Glutamatergic neuron (in vitro differentiated cells): ENCODE measurements around the gene FCHO1. TPM values are rescaled to one million over a fixed set of nuclear protein-coding genes. Genes with fewer than 3 reads are reported as not detected.

Experiments
- DNase-seq: peaks from one replicate; pipeline ENCODE4 v3.0.0; 2022
- H3K27ac Mint-ChIP-seq: one replicate; pipeline ENCODE4 v1.8.0; 2020; ENCODE audit warnings: mild to moderate bottlenecking, mixed read lengths, inconsistent platforms; ENCODE audit not compliant: unreplicated experiment
- H3K27me3 Mint-ChIP-seq: one replicate; pipeline ENCODE4 v1.8.0; 2020; ENCODE audit warnings: mild to moderate bottlenecking, moderate library complexity, mixed read lengths, inconsistent platforms; ENCODE audit not compliant: unreplicated experiment
- H3K36me3 Mint-ChIP-seq: one replicate; pipeline ENCODE4 v1.8.0; 2020; ENCODE audit warnings: mild to moderate bottlenecking, mixed read lengths, inconsistent platforms; ENCODE audit not compliant: unreplicated experiment
- H3K4me1 Mint-ChIP-seq: one replicate; pipeline ENCODE4 v1.8.0; 2020; ENCODE audit warnings: mild to moderate bottlenecking, low read depth, mixed read lengths, inconsistent platforms; ENCODE audit not compliant: unreplicated experiment
- H3K4me3 Mint-ChIP-seq: one replicate; pipeline ENCODE4 v1.8.0; 2020; ENCODE audit warnings: mild to moderate bottlenecking, mixed read lengths, inconsistent platforms; ENCODE audit not compliant: unreplicated experiment
- H3K9me3 Mint-ChIP-seq: one replicate; pipeline ENCODE4 v1.8.0; 2020; ENCODE audit warnings: mild to moderate bottlenecking, moderate library complexity, mixed read lengths, inconsistent platforms; ENCODE audit not compliant: unreplicated experiment
- total RNA-seq: library from RNA; stranded (reverse); fragmentation: NEBNext Ultra II Directional; extraction: Animal tissue kit (Norgen Biotek cat#: 25700); gene quantifications from one replicate; pipeline ENCODE4 v1.2.1, GENCODE V29; 2021; ENCODE audit not compliant: unreplicated experiment
- TF ChIP-seq, protein P1 (sequence below): fragments of 200-600 bp; sonication (generic); IDR thresholded peaks from one replicate; pipeline ENCODE4 v1.5.0; 2021; ENCODE audit not compliant: partially characterized antibody, unreplicated experiment

Gene FCHO1
- total RNA-seq, 1 donor from 2014 or later, result 45.2 TPM

DNA sequence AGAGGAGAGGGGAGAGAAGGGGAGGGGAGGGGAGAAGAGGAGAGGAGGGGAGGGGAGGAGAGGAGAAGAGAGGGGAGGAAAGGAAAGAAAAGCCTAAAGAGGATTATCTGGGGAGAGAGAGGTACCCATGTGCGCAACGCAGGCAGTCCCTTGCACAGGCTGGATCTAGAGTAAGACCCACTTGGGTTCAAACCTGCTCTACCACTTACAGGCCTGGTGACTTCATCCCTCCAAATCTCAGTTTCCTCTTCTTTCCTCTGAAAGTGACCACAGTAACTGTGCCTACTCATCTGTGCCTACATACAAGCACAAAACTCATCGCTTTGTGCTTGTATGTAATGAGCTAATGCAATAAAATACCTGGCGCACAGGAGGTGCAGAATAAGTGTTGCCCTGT, 32.7 kb upstream of the FCHO1 start:
- H3K4me3 Mint-ChIP-seq, result peak overlapping the region; percentile 88
- H3K36me3 Mint-ChIP-seq, result no peaks in the 10 kb centered on the region
- TF ChIP-seq, protein P1, sequence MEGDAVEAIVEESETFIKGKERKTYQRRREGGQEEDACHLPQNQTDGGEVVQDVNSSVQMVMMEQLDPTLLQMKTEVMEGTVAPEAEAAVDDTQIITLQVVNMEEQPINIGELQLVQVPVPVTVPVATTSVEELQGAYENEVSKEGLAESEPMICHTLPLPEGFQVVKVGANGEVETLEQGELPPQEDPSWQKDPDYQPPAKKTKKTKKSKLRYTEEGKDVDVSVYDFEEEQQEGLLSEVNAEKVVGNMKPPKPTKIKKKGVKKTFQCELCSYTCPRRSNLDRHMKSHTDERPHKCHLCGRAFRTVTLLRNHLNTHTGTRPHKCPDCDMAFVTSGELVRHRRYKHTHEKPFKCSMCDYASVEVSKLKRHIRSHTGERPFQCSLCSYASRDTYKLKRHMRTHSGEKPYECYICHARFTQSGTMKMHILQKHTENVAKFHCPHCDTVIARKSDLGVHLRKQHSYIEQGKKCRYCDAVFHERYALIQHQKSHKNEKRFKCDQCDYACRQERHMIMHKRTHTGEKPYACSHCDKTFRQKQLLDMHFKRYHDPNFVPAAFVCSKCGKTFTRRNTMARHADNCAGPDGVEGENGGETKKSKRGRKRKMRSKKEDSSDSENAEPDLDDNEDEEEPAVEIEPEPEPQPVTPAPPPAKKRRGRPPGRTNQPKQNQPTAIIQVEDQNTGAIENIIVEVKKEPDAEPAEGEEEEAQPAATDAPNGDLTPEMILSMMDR, result no peak
- no peak for DNase-seq
- H3K9me3 Mint-ChIP-seq, result peaks cover 1% of the 10 kb centered on the region
- peak overlapping the region; percentile 84 for H3K27ac Mint-ChIP-seq
- peaks cover 16% of the 10 kb centered on the region for H3K4me1 Mint-ChIP-seq
- H3K27me3 Mint-ChIP-seq, result peaks cover 15% of the 10 kb centered on the region

DNA sequence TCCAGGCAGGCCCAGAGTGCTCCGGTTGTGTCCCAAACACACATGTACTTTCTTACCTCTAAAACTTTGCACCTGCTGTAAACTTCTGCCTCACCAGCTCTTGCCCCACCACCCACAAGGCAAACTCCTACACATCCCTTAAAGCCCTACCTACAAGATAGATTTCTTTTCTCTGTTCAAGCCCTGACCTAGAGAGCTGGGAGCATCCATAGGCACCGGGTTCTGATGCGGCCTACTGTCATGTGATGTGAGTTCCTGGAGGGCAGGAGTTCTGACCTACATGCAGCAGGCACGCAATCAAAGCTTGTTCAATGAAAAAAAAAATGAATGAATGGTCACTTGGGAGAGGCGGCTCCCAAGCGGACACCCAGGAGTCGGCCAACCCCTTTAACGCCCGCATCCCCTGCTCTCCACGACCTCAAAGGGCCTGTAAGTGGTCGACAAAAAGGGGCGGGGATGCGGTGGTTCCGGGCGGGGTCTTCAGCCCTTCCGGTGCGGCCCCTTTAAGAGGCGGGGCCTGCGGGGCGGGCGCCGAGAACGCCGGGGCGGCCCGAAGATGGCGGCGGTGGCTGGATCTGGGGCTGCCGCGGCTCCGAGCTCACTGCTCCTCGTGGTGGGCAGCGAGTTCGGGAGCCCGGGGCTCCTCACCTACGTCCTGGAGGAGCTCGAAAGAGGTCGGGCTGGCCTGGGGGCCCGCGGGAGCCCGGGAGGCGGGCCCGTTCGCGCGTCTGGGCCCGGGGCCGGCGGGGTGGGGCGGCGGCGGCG, 32.1 kb upstream of the FCHO1 start, which contains the start of gene MAP1S:
Gene MAP1S (plus strand): TSS at position 534 of the 765 bp plus-strand sequence. CDS start 23 bp downstream, at position 557.
- TF ChIP-seq, protein P1, result no peak
- no peaks in the 10 kb centered on the region for H3K36me3 Mint-ChIP-seq
- peak within 1 kb of the TSS; percentile 94 for H3K27ac Mint-ChIP-seq
- DNase-seq, result peak; percentile 91
- H3K4me1 Mint-ChIP-seq, result peaks cover 16% of the 10 kb centered on the region
- H3K4me3 Mint-ChIP-seq, result peak within 1 kb of the TSS; percentile 99
- peaks cover 1% of the 10 kb centered on the region for H3K9me3 Mint-ChIP-seq
- peaks cover 15% of the 10 kb centered on the region for H3K27me3 Mint-ChIP-seq

DNA sequence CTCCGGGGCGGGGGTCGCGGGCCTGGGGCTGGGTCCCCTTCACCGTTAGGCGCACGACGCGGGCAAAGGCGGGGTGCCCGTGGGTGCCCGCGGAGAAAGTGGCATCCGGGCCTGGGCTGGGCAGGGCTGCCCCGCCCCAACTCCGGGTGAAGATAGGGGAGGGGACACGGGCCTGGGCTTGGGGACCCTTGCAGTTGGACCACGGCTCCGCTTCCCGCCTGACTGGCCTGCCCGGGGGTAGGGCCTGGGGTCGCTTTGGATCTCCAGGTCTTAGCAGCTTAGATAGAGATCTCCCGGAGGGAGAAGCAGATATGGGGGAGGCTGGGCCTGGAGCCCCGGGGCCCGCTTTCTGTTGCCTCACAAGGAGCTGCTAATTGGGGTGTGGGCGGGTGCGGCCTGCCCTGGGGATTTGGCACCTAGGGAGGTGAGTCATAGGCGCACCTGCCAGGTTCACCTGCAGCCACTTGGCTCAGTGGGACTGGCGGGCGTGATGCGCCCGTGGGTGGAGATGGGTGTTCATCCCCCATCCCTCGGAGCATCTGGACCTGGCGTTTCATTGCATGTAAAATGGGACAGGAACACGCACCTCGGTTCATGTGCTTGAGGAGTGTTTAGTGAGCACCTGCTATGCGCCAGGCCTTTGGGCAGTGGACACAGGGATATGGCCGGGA, 31.4 kb upstream of the FCHO1 start:
- Mint-ChIP-seq H3K27ac (peak overlapping the region; percentile 94), H3K36me3 (no peaks in the 10 kb centered on the region), H3K4me1 (peaks cover 18% of the 10 kb centered on the region), H3K27me3 (peaks cover 15% of the 10 kb centered on the region), H3K4me3 (peak overlapping the region; percentile 99), H3K9me3 (peaks cover 3% of the 10 kb centered on the region)
- TF ChIP-seq, protein P1, result no peak
- peak; percentile 36 for DNase-seq

DNA sequence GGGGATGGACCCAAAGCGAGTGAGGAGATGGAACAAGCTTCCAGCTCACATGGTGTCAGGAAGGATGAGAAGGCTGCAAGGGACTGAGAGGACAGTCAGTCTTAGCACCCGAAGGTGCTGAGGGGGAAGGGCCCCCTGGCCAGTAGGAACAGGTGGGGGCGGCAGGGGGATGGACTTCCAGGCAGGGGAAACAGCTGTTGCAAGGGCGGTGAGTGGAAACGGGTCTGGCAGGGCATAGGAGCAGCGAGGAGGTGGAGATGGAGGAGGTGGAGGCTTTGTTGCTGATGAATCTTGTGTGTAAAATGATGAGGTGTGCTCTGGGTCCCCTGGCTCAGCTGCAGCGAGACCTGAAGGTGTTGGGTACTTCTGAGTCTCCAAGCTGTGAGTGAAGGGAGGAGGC, 30.8 kb upstream of the FCHO1 start:
- H3K4me3 Mint-ChIP-seq, result peak overlapping the region; percentile 99
- H3K36me3 Mint-ChIP-seq, result no peaks in the 10 kb centered on the region
- peaks cover 5% of the 10 kb centered on the region for H3K9me3 Mint-ChIP-seq
- no peak for DNase-seq
- H3K27ac Mint-ChIP-seq, result peak overlapping the region; percentile 94
- H3K4me1 Mint-ChIP-seq, result peaks cover 18% of the 10 kb centered on the region
- TF ChIP-seq, protein P1, result no peak
- H3K27me3 Mint-ChIP-seq, result peaks cover 15% of the 10 kb centered on the region
